Fibroblast of pulmonary artery (primary cell): ENCODE data around the gene NARF.

Experiments
- DNase-seq: peaks from one replicate; pipeline ENCODE4 v3.0.0-alpha.2; 2010; ENCODE audit warnings: low read depth
- H3K4me3 ChIP-seq: replicated peaks from 2 replicates; pipeline ENCODE4 v1.5.1; 2011; ENCODE audit warnings: low read depth, mild to moderate bottlenecking, control low read depth, low read length, moderate library complexity
- CTCF ChIP-seq: IDR thresholded peaks from 2 replicates; pipeline ENCODE4 v1.5.1; 2011; ENCODE audit warnings: mild to moderate bottlenecking, control low read depth, low read length, inconsistent platforms; ENCODE audit errors: missing control alignments

The NARF gene

GRCh38 chr17:82442643-82443464, 15.7 kb upstream of the NARF start:
- H3K4me3 ChIP-seq, result no peak overlapping the region
- DNase-seq, result no peak
- TF ChIP-seq CTCF, result no peak

- H3K4me3 ChIP-seq, result no peak overlapping the region
- DNase-seq, result no peak
- TF ChIP-seq CTCF, result no peak
Measured at GRCh38 chr17:82443465-82444283, 14.9 kb upstream of the NARF start.

- no peak for DNase-seq
- TF ChIP-seq CTCF, result no peak
- H3K4me3 ChIP-seq, result no peak overlapping the region
Measured at GRCh38 chr17:82444284-82444893, 14.2 kb upstream of the NARF start.

GRCh38 chr17:82444941-82445521, 13.5 kb upstream of the NARF start:
- DNase-seq, result peak; percentile 12
- TF ChIP-seq CTCF, result no peak
- H3K4me3 ChIP-seq, result no peak overlapping the region

- no peak for DNase-seq
- TF ChIP-seq CTCF, result no peak
Measured at GRCh38 chr17:82445542-82445941, 13.0 kb upstream of the NARF start.

GRCh38 chr17:82446124-82446523, 12.4 kb upstream of the NARF start:
- no peak for TF ChIP-seq CTCF
- no peak for DNase-seq
- H3K4me3 ChIP-seq, result no peak overlapping the region

More at GRCh38 chr17:82445542-82445941, 13.0 kb upstream of the NARF start:
- no peak overlapping the region for H3K4me3 ChIP-seq
